Heart left ventricle (tissue), 16 donors: ENCODE data around the gene MAML1. TPM values are rescaled to one million over a fixed set of nuclear protein-coding genes. Genes with fewer than 3 reads are reported as not detected.

Experiments
- ATAC-seq, 4 donors: fragments of 200-7000 bp; cut with Tn5 transposase; one replicate each; pipeline ENCODE4 v1.9.1; 2020 to 2022; ENCODE audit warnings: moderate library complexity in 4 of 4, mild to moderate bottlenecking in 3 of 4, moderate number of reproducible peaks in 1 of 4
- DNase-seq, 5 donors: peaks; one replicate each; pipeline ENCODE4 v3.0.0-alpha.2; 2020
- H3K27ac ChIP-seq, 12 donors: fragments of 200-600 bp; sonication (generic) in 4 of 12; one replicate each; pipeline versions ENCODE4 v1.5.0 to v1.8.0; 2016 to 2022; ENCODE audit warnings: mild to moderate bottlenecking in 2 of 12
- H3K27me3 ChIP-seq, 9 donors: fragments of 200-600 bp; sonication (generic) in 2 of 9; one replicate each; pipeline versions ENCODE4 v1.5.1 to v1.8.0; 2016 to 2022; ENCODE audit warnings: mild to moderate bottlenecking in 3 of 9
- H3K36me3 ChIP-seq, 9 donors: fragments of 200-600 bp; sonication (generic) in 2 of 9; one replicate each; pipeline versions ENCODE4 v1.5.0 to v1.8.0; 2018 to 2022; ENCODE audit warnings: mild to moderate bottlenecking in 2 of 9
- H3K4me1 ChIP-seq, 12 donors: fragments of 200-600 bp; sonication (generic) in 4 of 12; one replicate each; pipeline versions ENCODE4 v1.5.0 to v1.8.0; 2016 to 2022; ENCODE audit warnings: mild to moderate bottlenecking in 3 of 12
- H3K4me3 ChIP-seq, 12 donors: fragments of 200-600 bp; sonication (generic) in 4 of 12; one replicate each; pipeline versions ENCODE4 v1.5.0 to v1.8.0; 2017 to 2022; ENCODE audit warnings: mild to moderate bottlenecking in 9 of 12, moderate library complexity in 4 of 12
- H3K9me3 ChIP-seq, 12 donors: fragments of 200-600 bp; sonication (generic) in 4 of 12; one replicate each; pipeline versions ENCODE4 v1.5.0 to v1.8.0; 2016 to 2022; ENCODE audit warnings: mild to moderate bottlenecking in 1 of 12
- POLR2A ChIP-seq, 2 donors: fragments of 450-650 bp; IDR thresholded peaks; one replicate each; pipeline ENCODE4 v1.6.1; 2017; ENCODE audit warnings: antibody characterized with exemption in 2 of 2, mild to moderate bottlenecking in 2 of 2, moderate library complexity in 2 of 2
- WGBS, 4 donors: extraction: QIAGEN DNeasy Blood & Tissue Kit in 2 of 4; methylation state at CpG; one replicate each; pipeline versions ENCODE4 v1.1.5 to v1.1.7; 2013 to 2018; 5-methylcytosine and 5-hydroxymethylcytosine counted together
- intact Hi-C, 10 donors: fragments of 100-400 bp; cut with DNase I; formaldehyde crosslinking; loops; one replicate each; pipeline versions ENCODE4 v1.11.1 to v1.14.2; 2022
- polyA plus RNA-seq, 2 donors: library from polyadenylated mRNA; stranded (reverse); fragments of 200-250 nt; gene quantifications; one replicate each; pipeline ENCODE4 v1.2.3, GENCODE V29; 2013
- total RNA-seq, 9 donors: library from RNA; depleted of rRNA in 2 of 9; stranded (reverse); fragments of >200 nt in 2 of 9; fragmentation: NEBNext Ultra II Directional in 3 of 9; extraction: Animal tissue kit (Norgen Biotek cat#: 25700) in 3 of 9; gene quantifications; one replicate each; pipeline versions ENCODE4 v1.1.0 to v1.2.4, GENCODE V29; 2016 to 2023
- TF ChIP-seq, protein P1 (sequence below), 12 donors: fragments of 200-600 bp; sonication (generic) in 4 of 12; IDR thresholded peaks; one replicate each; pipeline versions ENCODE4 v1.5.0 to v1.8.0; 2018 to 2022; ENCODE audit warnings: antibody characterized with exemption in 12 of 12, mild to moderate bottlenecking in 5 of 12
- donor health status: ischemic (EF 13 %, LVEDD 7.1; RV severe dilation, severe dysfunction).
- donor health status: healthy with polysubstance abuse.
- donor health status: DM: no; HTN: yes; CAD: no.
- donor health status: DM: no; HTN: no; CAD: no.
- donor health status: ischemic (EF 25% LVEDD 6.9; RV normal size, moderate dysfunction).
- donor health status: ischemic (EF 25% LVEDD 5.7; RV mildly dilated, moderate dysfunction).
- donor health status: healthy.
- donor health status: DM: yes; HTN: yes; CAD: no.
- donor health status: ischemic (EF 35%, LVEDD 5.7; RV mildly dilated, moderate dysfunction).
- donor health status: nonischemic (EF 11% LVEDD 7.7; RV severe dilation, severe dysfunction).
- donor health status: DM: yes; HTN: yes; CAD: no.
- donor health status: PGD.
- donor health status: ischemic (EF 29% LVEDD 5.4; RV normal size, mild dysfunction).
- donor health status: nonischemic (EF 23%, LVEDD 6.1; RV moderate dilation, normal function).

MAML1 gene
- total and polyA plus RNA-seq, 11 donors: 6.9 to 18.0 (median 11.8) TPM

DNA sequence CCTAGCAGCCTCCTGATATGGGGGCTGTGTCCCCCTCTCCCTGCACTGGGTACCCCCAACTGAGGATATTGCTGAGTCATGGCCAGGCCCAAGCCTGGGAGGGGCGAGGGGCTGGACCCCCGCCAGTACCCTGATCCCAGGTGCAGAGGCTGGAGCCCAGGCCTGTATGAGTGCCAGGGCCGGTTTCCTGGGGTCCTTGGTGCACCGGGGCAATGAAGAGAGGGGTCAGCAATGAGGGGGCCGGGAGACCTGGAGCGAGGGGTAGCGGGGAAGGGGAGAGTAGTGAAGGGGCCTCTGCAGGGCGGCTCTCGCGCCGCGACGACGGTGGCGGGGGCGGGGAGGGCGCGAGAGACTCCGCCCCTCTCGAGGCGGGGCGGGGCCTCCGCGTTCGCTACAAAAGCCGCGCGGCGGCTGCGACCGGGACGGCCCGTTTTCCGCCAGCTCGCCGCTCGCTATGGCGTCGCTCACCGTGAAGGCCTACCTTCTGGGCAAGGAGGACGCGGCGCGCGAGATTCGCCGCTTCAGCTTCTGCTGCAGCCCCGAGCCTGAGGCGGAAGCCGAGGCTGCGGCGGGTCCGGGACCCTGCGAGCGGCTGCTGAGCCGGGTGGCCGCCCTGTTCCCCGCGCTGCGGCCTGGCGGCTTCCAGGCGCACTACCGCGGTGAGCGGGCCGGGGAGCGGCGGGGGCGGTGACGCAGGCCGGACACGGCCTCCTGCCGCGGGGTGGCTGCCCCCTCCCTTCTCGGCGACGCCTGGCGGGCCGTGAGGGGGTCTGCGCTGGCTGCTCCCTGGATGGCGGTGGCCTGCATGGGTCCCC, 88.1 kb downstream of the MAML1 start, which contains the start of gene SQSTM1:
SQSTM1 (plus strand) TSS at position 423 of the 815 bp plus-strand sequence; CDS start at position 455, 32 bp downstream.
- WGBS, 4 donors: 0 to 1% (median 1%) methylated on average over 12 to 81 of the region's 81 CpGs
- Histone ChIP-seq H3K27me3 (no peaks in the 10 kb centered on the region), H3K36me3 (peaks cover 0 to 39% (median 32%) of the 10 kb centered on the region in 9 donors), H3K4me1 (peaks cover 24 to 79% (median 70%) of the 10 kb centered on the region in 12 donors), H3K9me3 (no peaks in the 10 kb centered on the region), H3K4me3 (peak within 1 kb of the TSS; percentile 67 to 100 (median 99)), H3K27ac (peak within 1 kb of the TSS; percentile 98 to 100 (median 99))
- ATAC-seq: peak; percentile 55 to 74 (median 71)
- intact Hi-C loops: loop anchor here in 5 of 10 donors (1.0 to 10.0 kb wide), 5 partner anchors 14 to 196 kb away; partner anchors contain the start of genes MRNIP (in 4 of the 5), MGAT4B (in 2 of the 5) and HNRNPH1 (in 1 of the 5)
- peak; percentile 88 to 94 (median 88) for DNase-seq
- TF ChIP-seq, protein P1, sequence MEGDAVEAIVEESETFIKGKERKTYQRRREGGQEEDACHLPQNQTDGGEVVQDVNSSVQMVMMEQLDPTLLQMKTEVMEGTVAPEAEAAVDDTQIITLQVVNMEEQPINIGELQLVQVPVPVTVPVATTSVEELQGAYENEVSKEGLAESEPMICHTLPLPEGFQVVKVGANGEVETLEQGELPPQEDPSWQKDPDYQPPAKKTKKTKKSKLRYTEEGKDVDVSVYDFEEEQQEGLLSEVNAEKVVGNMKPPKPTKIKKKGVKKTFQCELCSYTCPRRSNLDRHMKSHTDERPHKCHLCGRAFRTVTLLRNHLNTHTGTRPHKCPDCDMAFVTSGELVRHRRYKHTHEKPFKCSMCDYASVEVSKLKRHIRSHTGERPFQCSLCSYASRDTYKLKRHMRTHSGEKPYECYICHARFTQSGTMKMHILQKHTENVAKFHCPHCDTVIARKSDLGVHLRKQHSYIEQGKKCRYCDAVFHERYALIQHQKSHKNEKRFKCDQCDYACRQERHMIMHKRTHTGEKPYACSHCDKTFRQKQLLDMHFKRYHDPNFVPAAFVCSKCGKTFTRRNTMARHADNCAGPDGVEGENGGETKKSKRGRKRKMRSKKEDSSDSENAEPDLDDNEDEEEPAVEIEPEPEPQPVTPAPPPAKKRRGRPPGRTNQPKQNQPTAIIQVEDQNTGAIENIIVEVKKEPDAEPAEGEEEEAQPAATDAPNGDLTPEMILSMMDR (IDR thresholded peaks at IDR 0.05): peak in 1 of 12 donors; percentile 12
- TF ChIP-seq POLR2A (IDR thresholded peaks at IDR 0.05): peak; percentile 92 to 99

DNA sequence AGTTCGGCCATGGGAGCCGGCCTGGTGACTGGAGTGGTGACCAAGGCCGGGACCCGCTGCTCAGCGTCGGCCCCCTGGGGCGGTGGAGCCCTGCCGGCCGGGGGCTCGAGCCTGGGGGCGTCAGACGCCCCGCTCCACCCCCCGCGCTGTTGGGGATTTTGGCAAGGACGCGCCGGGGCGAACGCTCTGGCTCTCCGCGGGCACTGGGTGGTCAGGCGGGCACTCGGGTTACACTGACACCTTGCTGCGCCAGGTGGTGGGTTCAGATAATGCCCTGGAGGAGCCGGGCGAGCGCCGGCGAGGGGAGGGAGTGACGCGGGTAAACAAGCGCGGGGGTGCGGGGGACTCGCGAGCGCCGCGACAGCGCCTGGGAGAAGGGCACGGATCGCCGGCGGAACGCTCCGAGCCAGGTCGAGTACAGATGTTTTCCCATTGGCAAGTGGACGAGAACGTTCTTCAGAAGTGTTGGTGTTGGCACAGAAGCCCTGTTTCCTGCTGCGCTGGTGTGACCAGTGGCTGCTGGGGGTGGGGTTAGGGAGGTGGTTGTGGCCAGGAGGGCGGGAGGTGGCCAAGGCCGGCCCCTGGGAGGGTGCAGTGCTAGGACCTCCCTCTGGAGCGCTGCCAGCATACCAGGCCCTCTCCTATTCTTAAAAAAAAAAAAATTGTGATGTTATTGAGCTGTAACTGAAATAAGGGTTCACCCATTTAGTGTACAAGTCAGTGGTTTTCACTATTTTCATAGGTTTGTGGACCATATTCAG, 88.9 kb downstream of the MAML1 start:
- Histone ChIP-seq H3K36me3 (peaks cover 0 to 46% (median 40%) of the 10 kb centered on the region in 9 donors), H3K4me1 (peaks cover 24 to 83% (median 72%) of the 10 kb centered on the region in 12 donors), H3K27ac (peak overlapping the region; percentile 98 to 100 (median 99)), H3K4me3 (peak overlapping the region; percentile 67 to 100 (median 99)), H3K9me3 (no peaks in the 10 kb centered on the region), H3K27me3 (no peaks in the 10 kb centered on the region)
- 0 to 1% (median 0%) methylated on average over 29 to 54 of the region's 54 CpGs for WGBS, 4 donors
- intact Hi-C loops: loop anchor here in 5 of 10 donors (1.0 to 10.0 kb wide), 5 partner anchors 15 to 197 kb away; partner anchors contain the start of genes MRNIP (in 4 of the 5), MGAT4B (in 2 of the 5) and HNRNPH1 (in 1 of the 5)
- ATAC-seq (peak; percentile 80 to 87 (median 83)), DNase-seq (peak; percentile 97 to 99 (median 98))
- TF ChIP-seq, protein P1 (IDR thresholded peaks at IDR 0.05): peak in 1 of 12 donors; percentile 12
- TF ChIP-seq POLR2A (IDR thresholded peaks at IDR 0.05): peak in 1 of 2 donors; percentile 89

DNA sequence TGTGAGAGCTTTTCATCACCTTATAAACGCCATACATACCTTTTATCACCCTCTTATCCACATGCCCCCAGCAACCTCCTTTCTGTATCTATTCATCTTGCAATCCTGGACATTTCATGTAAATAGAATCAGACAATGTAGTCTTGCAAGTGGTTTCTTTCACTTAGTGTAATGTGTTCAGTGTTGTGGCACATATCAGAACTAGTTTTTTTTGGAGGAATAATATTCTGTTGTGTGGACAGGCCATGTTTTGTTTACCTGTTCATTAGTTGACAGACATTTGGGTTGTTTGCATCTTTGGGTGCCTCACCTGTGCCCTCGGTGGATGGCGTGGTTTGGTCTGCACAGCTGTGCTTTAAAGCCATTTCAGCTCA, 89.4 kb downstream of the MAML1 start:
- peaks cover 24 to 83% (median 70%) of the 10 kb centered on the region in 12 donors for H3K4me1 ChIP-seq
- DNase-seq: peak in 1 of 5 donors; percentile 15
- no peaks in the 10 kb centered on the region for H3K27me3 ChIP-seq
- TF ChIP-seq POLR2A (IDR thresholded peaks at IDR 0.05): no peak
- TF ChIP-seq, protein P1 (IDR thresholded peaks at IDR 0.05): no peak
- H3K9me3 ChIP-seq: no peaks in the 10 kb centered on the region
- WGBS, 4 donors: 46 to 59% (median 49%) methylated on average over 3 of the region's 3 CpGs
- peak overlapping the region; percentile 67 to 100 (median 99) for H3K4me3 ChIP-seq
- peaks cover 0 to 52% (median 46%) of the 10 kb centered on the region in 9 donors for H3K36me3 ChIP-seq
- ATAC-seq: no peak
- intact Hi-C loops: loop anchor here in 2 of 10 donors (5.0 to 10.0 kb wide), 2 partner anchors 35 to 197 kb away; partner anchors contain the start of genes HNRNPH1 (in 1 of the 2) and MRNIP (in 1 of the 2)
- H3K27ac ChIP-seq: peak overlapping the region; percentile 98 to 100 (median 99)
